IPS-NIHi11 (cell line): ENCODE data around the gene DEDD2.
"Not testable (repeated sequence)": the region's sequence is repeated elsewhere in the genome, so short reads cannot be mapped to it uniquely, and the experiment has no call there.

Experiments
- DNase-seq: peaks from one replicate; pipeline ENCODE4 v3.0.0; 2012; ENCODE audit warnings: mixed read lengths, low spot score

DEDD2 gene

DNA sequence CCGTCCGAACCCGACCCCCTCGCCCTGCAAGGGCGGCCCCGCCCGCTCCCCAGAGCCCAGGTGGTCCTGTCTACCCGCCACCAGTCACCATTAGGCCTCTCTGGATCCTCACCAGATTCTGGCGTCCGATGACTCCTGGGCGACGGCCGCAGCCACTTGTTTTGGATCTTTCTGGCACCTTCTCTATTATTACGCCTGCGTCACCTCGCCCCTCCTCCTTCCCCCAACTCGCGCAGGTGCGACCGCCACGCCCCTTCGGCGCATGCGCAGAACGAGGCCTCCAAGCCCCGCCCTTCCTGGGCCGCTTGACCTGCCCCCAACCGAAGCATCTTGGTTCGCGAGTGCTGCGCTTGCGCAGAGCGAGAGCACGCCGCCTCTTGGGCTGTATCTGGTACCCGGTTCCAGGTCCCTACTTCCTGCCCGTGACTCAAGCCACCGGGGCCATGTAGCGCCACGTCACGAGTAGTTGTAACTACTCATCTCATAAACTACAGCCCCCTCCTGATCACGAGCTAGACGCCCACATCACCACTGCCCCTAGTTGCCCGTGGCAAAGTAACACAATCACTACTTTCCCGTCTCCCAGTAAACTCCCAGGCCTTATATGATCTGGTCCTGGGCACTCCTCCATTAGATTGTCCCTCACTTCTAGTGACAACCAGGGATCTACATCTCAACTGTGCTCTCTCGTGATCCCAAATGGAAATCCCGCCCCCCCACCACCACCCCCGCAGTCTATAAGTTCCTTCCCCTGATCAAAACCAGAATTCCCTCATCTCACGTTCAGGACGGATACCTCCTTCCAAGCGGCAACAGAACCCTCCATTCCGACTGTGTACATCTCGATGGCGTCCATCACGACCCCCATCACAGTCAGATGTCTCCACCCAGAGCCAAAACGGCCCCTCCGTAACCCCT, at the start of gene DEDD2:
Gene DEDD2 (minus strand): TSS at position 158 of the 918 bp plus-strand sequence. CDS start 670 bp downstream, outside the sequence.
- DNase-seq, result peak; percentile 88

DNA sequence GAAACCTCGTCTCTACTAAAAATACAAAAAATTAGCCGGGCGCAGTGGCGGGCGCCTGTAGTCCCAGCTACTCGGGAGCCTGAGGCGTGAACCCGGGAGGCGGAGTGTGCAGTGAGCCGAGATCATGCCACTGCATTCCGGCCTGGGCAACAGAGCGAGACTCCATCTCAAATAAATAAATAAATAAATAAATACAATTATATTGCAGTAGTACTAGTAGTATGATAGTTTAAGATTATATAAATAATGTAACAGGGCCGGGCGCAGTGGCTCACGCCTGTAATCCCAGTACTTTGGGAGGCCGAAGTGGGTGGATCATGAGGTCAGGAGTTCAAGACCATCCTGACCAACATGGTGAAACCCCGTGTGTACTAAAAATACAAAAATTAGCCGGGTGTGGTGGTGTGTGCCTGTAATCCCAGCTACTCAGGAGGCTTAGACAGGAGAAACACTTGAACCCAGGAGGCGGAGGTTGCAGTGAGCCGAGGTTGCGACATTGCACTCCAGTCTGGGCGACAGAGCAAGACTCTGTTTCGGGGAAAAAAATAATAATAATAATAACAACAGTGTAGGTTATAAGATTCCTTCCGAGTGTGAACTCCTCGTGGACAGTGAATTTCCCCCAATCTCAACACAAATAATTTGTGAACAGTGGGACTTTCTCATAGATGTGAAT, 49.6 kb upstream of the DEDD2 start:
- DNase-seq, result not testable (repeated sequence)

GRCh38 chr19:42266105-42266504, 48.6 kb upstream of the DEDD2 start:
- DNase-seq, result not testable (repeated sequence)

GRCh38 chr19:42261763-42262162, 44.3 kb upstream of the DEDD2 start:
- no peak for DNase-seq

GRCh38 chr19:42257842-42258241, 40.4 kb upstream of the DEDD2 start:
- DNase-seq, result not testable (repeated sequence)

DNA sequence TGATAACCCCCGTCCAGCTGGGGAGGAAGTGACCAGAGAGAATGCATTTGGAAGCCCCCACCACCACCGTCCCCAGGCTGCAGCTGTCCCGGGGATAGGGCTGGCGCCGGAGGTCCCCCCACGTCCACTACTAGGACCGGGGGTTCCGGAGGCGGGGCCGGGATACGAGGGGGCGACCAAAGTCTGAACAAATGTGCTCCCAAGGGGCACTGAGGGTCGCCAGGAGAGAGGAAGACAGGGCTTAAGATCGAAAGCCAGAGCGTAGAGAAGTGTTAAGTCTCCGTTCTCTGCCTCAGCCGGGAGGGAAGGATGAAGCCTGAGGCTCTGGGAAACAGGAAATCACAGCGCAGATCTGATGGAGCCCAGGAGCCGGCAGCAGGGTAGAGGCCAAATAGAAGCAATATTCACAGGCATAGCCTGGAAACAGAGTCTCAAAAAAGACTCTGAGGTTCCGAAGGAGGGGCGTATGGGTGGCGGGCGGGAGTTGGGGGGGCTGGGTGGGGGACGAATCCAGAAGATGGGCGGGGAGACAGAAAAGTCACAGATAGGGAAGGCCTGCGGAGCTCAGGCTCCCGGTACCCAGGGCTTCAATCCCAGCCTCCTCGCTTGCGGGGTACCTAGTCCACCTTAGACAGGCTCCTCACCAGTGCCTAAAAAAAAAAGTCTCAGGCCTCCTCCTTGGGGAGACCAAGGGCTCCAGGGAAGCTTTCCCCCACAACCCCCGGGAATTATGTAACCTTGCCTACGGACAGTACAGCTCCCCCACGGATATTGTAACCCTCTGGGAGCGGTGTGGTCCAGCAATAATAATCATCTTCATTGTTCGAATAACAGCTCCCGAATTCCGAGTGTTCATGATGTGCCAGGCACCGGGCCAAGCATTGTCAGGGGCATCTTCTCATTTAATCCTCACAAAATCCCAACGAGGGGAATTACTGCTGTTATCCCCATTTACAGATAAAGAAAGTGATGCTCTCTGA, 38.6 kb upstream of the DEDD2 start:
- DNase-seq, result no peak

DNA sequence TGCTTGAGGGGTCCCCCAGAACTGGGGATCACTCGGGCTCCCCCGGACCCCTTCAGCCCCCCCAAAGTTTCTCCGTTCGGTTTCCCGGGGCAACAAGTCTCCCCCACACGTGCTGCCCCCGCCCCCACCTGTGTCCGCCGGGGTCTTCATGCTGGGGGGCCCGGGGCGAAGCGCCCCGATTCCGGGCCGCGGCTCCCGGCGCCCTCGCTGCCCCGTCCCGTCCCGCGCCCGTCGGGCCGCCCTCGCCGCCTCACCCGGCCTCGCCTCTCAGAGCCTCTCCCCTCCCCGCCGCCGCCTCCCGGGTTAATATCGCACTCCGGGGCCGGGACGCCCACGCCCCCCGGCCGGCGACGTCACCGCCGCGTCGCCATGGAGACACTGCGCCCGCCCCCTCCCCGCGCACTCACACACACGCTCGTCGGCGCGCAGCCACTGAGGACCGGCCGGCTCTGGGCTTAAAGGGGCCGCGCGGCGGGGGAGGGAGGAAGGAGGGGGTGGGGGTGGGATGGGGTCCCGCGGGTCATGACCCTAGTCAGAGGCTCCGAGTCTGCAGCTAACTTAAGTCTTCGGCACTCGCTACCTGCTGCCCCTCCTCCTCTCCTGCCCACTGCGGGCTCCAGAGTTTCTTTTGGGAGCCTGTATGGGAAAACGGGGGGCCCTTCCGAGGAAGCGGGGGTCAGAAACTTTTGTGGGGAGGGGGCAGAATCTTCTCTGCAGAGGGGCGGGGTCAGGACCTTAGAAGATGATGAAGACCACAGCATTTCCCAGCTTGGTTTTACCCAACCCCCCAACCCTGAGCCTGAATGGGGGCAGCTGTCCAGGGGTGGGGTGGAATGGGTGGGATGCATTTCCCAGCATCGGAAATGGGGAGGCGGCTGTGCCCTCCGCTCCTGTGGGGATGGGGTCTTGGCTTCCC, 37.6 kb upstream of the DEDD2 start, which contains the start of gene ERF:
Gene ERF (minus strand): TSS at position 279 of the 916 bp plus-strand sequence. CDS start 129 bp downstream, at position 150.
- peak; percentile 90 for DNase-seq

GRCh38 chr19:42254089-42254849, 36.8 kb upstream of the DEDD2 start:
- DNase-seq, result peak; percentile 71

GRCh38 chr19:42253245-42254088, 36.0 kb upstream of the DEDD2 start:
- peak; percentile 82 for DNase-seq

- DNase-seq, result no peak
Measured at GRCh38 chr19:42252365-42253244, 35.1 kb upstream of the DEDD2 start.

GRCh38 chr19:42251572-42252358, 34.3 kb upstream of the DEDD2 start:
- DNase-seq, result no peak

GRCh38 chr19:42250666-42251531, 33.4 kb upstream of the DEDD2 start:
- no peak for DNase-seq

DNA sequence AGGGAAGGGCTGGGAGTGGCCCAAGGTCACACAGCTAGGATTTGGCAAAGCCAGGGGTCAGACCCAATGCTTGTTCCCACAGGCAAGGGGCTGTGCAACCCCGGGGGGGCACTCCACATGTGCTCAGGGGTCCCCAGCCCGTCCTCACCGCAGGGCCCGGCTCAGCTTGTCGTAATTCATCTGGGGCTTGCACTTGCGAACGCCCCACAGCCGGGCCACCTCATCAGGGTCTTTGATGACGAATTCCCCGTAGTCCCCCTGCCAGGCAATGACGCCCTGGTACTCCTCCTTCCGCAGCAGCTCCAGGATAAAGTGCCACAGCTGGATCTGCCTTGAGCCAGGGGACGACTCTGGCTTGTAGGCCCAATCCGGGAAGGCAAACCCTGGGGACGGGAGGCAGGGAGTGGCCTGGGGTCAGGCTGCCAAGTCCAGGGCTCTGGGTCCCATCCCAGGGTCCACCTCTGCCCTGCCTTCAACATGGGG, 32.7 kb upstream of the DEDD2 start:
- DNase-seq, result no peak

GRCh38 chr19:42249769-42250168, 32.3 kb upstream of the DEDD2 start:
- no peak for DNase-seq

DNA sequence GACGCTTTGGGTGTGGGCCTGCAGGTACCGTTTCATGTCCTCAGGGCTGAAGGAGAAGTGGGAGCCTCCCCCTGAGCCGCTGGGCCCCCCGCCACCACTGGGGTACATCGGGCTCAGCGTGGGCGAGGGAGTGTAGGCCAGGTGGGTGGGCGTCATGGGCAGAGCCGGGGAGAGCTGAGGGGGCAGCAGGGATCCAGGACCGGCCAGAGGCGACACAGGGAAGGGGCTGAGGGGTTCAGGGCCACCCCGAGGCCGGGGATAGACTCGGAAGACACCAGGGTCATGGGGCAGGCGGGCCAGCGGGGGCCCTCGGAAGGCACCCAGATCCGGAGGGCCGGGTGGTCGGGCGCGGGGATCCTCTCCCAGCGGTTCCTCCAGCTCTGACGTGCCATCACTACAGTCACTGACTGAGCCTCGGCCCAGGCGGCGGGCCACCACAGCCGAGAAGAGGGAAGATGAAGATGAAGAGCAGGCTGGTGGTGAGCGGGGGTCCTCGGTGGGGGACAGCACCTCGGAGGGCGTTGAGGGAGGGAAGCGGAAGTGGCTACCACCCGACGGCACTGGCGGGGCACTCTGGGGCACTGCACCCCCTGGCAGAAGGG, 31.8 kb upstream of the DEDD2 start:
- no peak for DNase-seq
